ENCODE data around the gene PHLDB1.

PHLDB1 gene

DNA sequence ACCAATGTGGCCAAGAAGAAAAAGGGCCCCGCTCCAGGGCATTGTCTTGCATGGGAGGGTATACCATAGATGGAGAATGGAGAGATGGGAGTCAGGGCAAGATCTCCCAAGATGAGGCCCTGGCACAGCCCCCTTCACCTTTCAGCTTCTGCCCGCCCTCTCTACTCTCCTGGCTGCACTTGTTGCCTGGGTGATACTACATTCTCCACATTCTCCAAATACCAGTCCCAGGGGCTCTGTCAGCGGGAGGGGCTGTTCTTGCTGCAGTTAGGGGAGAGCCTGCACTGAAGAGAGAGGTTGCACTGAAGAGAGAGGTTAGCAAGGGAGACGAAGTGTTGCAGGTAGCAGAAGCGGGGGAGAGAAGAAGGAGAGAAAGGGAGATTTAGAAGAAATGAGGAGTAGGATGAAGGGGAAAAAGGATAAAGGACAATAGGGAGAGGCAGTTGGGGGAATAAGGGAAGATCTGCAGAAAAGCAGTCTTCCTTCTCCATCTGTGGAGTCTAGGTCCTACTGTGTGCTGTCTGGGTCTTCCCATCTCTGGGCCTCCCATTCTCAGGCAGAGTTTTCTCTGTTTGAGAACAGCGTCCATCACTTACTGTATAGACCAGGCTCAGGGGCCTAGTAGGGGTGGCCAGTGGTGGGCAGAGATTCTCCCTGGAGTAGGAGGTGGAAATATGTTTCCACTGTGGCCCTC, 8.0 kb downstream of the PHLDB1 start:
- H3K27me3 ChIP-seq (replicated peaks in 2 of 5; ENCODE audit: control insufficient read depth in 4 of 5, insufficient read depth in 5 of 5, low read length in 4 of 5) = peaks cover 0 to 19% (median 4%) of the 10 kb centered on the region in 5 experiments
- no peaks in the 10 kb centered on the region for H3K36me3 ChIP-seq (ENCODE audit: control insufficient read depth in 4 of 4, insufficient read depth in 4 of 4, low read length in 3 of 4)
- no peak overlapping the region for H3K4me3 ChIP-seq (ENCODE audit: control insufficient read depth in 1 of 7, extremely low read depth in 1 of 7, insufficient read depth in 4 of 7, low read depth in 2 of 7, low read length in 6 of 7)
- ChIA-PET POLR2A (no interaction called here), CTCF (interaction anchor here (12.0 kb wide), 1 partner anchor 21 kb away, joined by 133 read pairs; no protein-coding TSS in a partner anchor)
- no peak overlapping the region for H3K27ac ChIP-seq (ENCODE audit: insufficient read depth in 1 of 2, low read depth in 1 of 2, low read length in 2 of 2, poor library complexity in 1 of 2, severe bottlenecking in 2 of 2)
- WGBS (ENCODE audit: insufficient coverage) = 85% methylated on average over 3 of the region's 6 CpGs
- no peaks in the 10 kb centered on the region for H3K9me3 ChIP-seq (ENCODE audit: control extremely low read depth in 1 of 5, control insufficient read depth in 4 of 5, insufficient read depth in 2 of 5, low read depth in 1 of 5, low read length in 4 of 5)
- H3K4me1 ChIP-seq (ENCODE audit: control extremely low read depth in 1 of 4, control insufficient read depth in 4 of 4, insufficient read depth in 4 of 4, low read length in 3 of 4) = peaks cover 0 to 26% (median 17%) of the 10 kb centered on the region in 4 experiments
- no peak for DNase-seq

DNA sequence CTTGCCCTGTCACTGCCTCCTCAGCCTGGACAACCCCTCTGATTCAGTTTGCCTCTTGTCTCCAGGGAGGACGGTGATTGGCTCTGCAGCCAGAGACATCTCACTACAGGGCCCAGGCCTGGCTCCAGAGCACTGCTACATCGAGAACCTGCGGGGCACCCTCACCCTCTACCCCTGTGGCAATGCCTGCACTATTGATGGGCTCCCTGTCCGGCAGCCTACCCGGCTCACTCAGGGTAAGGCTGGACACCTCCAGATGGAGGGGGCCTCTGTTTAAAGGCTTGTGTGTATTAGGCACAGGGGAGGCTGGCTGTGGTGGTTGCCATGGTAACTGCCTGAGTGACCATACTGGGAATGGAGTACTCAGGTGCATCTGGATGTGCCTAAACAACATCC, 8.6 kb downstream of the PHLDB1 start:
- Histone ChIP-seq H3K36me3 (ENCODE audit: control insufficient read depth in 4 of 4, insufficient read depth in 4 of 4, low read length in 3 of 4) (no peaks in the 10 kb centered on the region), H3K27ac (ENCODE audit: insufficient read depth in 1 of 2, low read depth in 1 of 2, low read length in 2 of 2, poor library complexity in 1 of 2, severe bottlenecking in 2 of 2) (no peak overlapping the region)

DNA sequence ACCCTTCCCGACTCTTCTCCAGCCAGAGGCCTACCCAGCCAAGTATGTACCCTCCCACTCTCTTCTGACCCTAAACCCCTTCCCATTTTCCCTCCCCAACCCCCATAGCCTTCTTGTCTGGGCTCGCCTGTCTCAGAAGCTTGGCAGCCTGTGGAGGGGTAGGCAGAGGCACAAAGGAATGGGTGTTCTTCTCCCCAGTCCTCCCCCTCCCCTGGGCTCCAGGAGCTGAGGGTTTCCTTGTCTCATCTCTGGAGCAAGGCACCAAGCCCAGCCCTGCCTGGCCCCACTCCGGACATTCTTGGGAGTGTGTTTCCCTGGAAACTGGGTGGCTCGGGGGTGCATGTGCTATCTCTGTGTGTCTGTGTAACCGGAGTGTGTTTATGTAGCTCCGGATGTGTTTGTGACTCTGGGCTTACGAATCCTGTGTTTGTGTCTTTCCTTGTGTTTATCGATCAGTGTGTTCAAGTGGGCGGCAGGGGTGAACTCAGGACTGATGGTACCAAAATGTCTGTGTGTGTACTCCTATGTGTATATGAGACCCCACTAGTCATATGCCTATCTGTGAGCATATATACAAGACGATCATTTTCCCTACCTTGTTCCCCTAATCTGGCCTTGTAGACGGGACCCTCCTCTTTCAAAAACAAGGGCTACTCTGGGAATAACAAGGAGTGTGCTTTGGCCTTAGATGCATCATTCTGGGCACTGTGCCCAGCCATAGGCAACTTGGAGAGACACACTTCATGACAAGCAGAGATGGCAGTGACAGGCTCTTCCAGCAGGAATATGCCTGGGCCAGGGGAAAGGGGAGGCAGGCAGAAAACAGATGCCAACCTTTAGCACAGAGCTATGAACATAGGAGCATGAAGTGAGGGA, 10.9 kb downstream of the PHLDB1 start:
- no peak overlapping the region for H3K27ac ChIP-seq (ENCODE audit: insufficient read depth in 1 of 2, low read depth in 1 of 2, low read length in 2 of 2, poor library complexity in 1 of 2, severe bottlenecking in 2 of 2)
- no peak for DNase-seq
- H3K9me3 ChIP-seq (ENCODE audit: control extremely low read depth in 1 of 5, control insufficient read depth in 4 of 5, insufficient read depth in 2 of 5, low read depth in 1 of 5, low read length in 4 of 5) = no peaks in the 10 kb centered on the region
- no peaks in the 10 kb centered on the region for H3K27me3 ChIP-seq (replicated peaks in 2 of 5; ENCODE audit: control insufficient read depth in 4 of 5, insufficient read depth in 5 of 5, low read length in 4 of 5)
- peaks cover 0 to 23% (median 19%) of the 10 kb centered on the region in 4 experiments for H3K4me1 ChIP-seq (ENCODE audit: control extremely low read depth in 1 of 4, control insufficient read depth in 4 of 4, insufficient read depth in 4 of 4, low read length in 3 of 4)
- H3K4me3 ChIP-seq (ENCODE audit: control insufficient read depth in 1 of 7, extremely low read depth in 1 of 7, insufficient read depth in 4 of 7, low read depth in 2 of 7, low read length in 6 of 7) = no peak overlapping the region
- H3K36me3 ChIP-seq (ENCODE audit: control insufficient read depth in 4 of 4, insufficient read depth in 4 of 4, low read length in 3 of 4) = no peaks in the 10 kb centered on the region
- POLR2A ChIA-PET = no interaction called here
- WGBS (ENCODE audit: insufficient coverage) = 94% methylated on average over 6 of the region's 11 CpGs
- CTCF ChIA-PET = interaction anchor here (7.3 to 8.4 kb wide), 2 partner anchors 16 to 25 kb away, joined by 35 to 55 read pairs; no protein-coding TSS in a partner anchor

More for the DNA sequence above, 8.6 kb downstream of the PHLDB1 start:
- ChIA-PET POLR2A (no interaction called here), CTCF (no interaction called here)
- DNase-seq = no peak
- Histone ChIP-seq H3K4me1 (ENCODE audit: control extremely low read depth in 1 of 4, control insufficient read depth in 4 of 4, insufficient read depth in 4 of 4, low read length in 3 of 4) (peaks cover 0 to 28% (median 17%) of the 10 kb centered on the region in 4 experiments), H3K9me3 (ENCODE audit: control extremely low read depth in 1 of 5, control insufficient read depth in 4 of 5, insufficient read depth in 2 of 5, low read depth in 1 of 5, low read length in 4 of 5) (no peaks in the 10 kb centered on the region), H3K4me3 (ENCODE audit: control insufficient read depth in 1 of 7, extremely low read depth in 1 of 7, insufficient read depth in 4 of 7, low read depth in 2 of 7, low read length in 6 of 7) (no peak overlapping the region), H3K27me3 (replicated peaks in 2 of 5; ENCODE audit: control insufficient read depth in 4 of 5, insufficient read depth in 5 of 5, low read length in 4 of 5) (peaks cover 0 to 14% (median 2%) of the 10 kb centered on the region in 5 experiments)
- WGBS (ENCODE audit: insufficient coverage) = 95% methylated on average over 4 of the region's 5 CpGs

DNA sequence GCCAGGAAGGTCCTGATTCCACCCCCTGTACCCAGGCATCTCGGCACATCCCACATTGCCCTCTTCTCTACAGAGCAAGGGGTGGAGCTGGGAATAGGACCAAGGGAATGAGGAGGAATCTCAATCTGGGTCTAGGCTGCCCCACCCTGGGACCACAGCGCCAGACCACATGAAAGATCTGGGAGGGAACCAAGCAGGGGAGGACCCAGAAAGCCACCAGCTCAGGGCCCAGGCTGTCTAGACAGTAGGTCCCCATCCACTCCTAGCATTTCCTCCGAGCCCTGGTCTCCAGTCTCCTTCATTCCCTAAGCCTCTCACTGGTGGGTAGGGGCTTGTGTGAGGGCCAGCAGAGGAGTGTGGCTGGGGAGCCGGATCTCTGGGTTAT, 11.6 kb downstream of the PHLDB1 start:
- Histone ChIP-seq H3K36me3 (ENCODE audit: control insufficient read depth in 4 of 4, insufficient read depth in 4 of 4, low read length in 3 of 4) (no peaks in the 10 kb centered on the region), H3K27me3 (replicated peaks in 2 of 5; ENCODE audit: control insufficient read depth in 4 of 5, insufficient read depth in 5 of 5, low read length in 4 of 5) (no peaks in the 10 kb centered on the region), H3K4me1 (ENCODE audit: control extremely low read depth in 1 of 4, control insufficient read depth in 4 of 4, insufficient read depth in 4 of 4, low read length in 3 of 4) (peaks cover 0 to 23% (median 19%) of the 10 kb centered on the region in 4 experiments), H3K27ac (ENCODE audit: insufficient read depth in 1 of 2, low read depth in 1 of 2, low read length in 2 of 2, poor library complexity in 1 of 2, severe bottlenecking in 2 of 2) (no peak overlapping the region), H3K4me3 (ENCODE audit: control insufficient read depth in 1 of 7, extremely low read depth in 1 of 7, insufficient read depth in 4 of 7, low read depth in 2 of 7, low read length in 6 of 7) (no peak overlapping the region), H3K9me3 (ENCODE audit: control extremely low read depth in 1 of 5, control insufficient read depth in 4 of 5, insufficient read depth in 2 of 5, low read depth in 1 of 5, low read length in 4 of 5) (no peaks in the 10 kb centered on the region)
- ChIA-PET POLR2A (no interaction called here), CTCF (interaction anchor here (1.1 to 8.4 kb wide), 5 partner anchors 7 to 25 kb away, joined by 4 to 55 read pairs (median 31); no protein-coding TSS in a partner anchor)
- 100% methylated on average over 4 of the region's 4 CpGs for WGBS (ENCODE audit: insufficient coverage)
- no peak for DNase-seq

DNA sequence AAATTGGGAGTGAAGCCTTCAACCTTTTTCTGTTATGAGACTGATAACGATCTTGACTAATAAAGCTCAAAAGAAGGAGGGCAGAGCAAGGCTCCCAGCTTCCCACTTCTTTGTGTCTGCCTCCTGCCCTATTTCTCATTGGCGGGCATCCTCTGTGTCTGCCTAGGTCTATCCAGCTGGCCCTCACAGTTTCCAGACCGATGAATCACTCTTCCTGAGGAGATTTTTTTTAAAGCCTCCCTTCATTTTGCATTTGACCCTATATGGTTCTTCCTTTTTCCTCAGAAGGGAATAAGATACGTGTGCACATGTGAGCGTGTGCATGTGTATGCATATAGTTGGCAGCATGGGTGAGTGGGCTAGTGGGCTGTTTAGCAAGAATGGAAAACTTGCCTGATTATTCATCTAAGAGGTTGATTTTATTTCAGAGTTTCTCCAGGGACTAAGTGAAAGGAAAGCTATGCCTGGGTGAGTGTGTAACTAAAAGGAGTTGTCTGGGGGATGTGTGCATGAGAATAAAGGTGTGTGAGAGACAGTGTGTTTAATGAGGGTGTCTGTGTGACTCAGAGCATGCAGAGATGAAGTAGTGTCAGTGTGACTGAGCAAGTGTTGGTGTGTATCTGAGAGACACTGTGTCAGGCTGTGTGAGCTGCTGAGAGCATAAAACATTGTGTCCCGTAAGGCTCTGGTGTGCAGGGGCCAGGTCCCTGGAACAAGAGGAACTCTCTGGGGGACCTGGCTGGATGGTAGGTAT, 12.2 kb downstream of the PHLDB1 start:
- Histone ChIP-seq H3K4me3 (ENCODE audit: control insufficient read depth in 1 of 7, extremely low read depth in 1 of 7, insufficient read depth in 4 of 7, low read depth in 2 of 7, low read length in 6 of 7) (no peak overlapping the region), H3K27me3 (replicated peaks in 2 of 5; ENCODE audit: control insufficient read depth in 4 of 5, insufficient read depth in 5 of 5, low read length in 4 of 5) (no peaks in the 10 kb centered on the region), H3K4me1 (ENCODE audit: control extremely low read depth in 1 of 4, control insufficient read depth in 4 of 4, insufficient read depth in 4 of 4, low read length in 3 of 4) (peaks cover 0 to 23% (median 19%) of the 10 kb centered on the region in 4 experiments), H3K9me3 (ENCODE audit: control extremely low read depth in 1 of 5, control insufficient read depth in 4 of 5, insufficient read depth in 2 of 5, low read depth in 1 of 5, low read length in 4 of 5) (no peaks in the 10 kb centered on the region), H3K27ac (ENCODE audit: insufficient read depth in 1 of 2, low read depth in 1 of 2, low read length in 2 of 2, poor library complexity in 1 of 2, severe bottlenecking in 2 of 2) (no peak overlapping the region), H3K36me3 (ENCODE audit: control insufficient read depth in 4 of 4, insufficient read depth in 4 of 4, low read length in 3 of 4) (no peaks in the 10 kb centered on the region)
- DNase-seq = peak in 2 of 3 donors; percentile 40 to 49
- CTCF ChIA-PET = interaction anchor here (1.1 to 8.4 kb wide), 5 partner anchors 7 to 26 kb away, joined by 4 to 55 read pairs (median 31); no protein-coding TSS in a partner anchor
- 100% methylated on average over 4 of the region's 6 CpGs for WGBS (ENCODE audit: insufficient coverage)
- POLR2A ChIA-PET = interaction anchor here (0.6 kb wide), 1 partner anchor 12 kb away, joined by 3 read pairs; the partner anchor contains the start of gene PHLDB1

DNA sequence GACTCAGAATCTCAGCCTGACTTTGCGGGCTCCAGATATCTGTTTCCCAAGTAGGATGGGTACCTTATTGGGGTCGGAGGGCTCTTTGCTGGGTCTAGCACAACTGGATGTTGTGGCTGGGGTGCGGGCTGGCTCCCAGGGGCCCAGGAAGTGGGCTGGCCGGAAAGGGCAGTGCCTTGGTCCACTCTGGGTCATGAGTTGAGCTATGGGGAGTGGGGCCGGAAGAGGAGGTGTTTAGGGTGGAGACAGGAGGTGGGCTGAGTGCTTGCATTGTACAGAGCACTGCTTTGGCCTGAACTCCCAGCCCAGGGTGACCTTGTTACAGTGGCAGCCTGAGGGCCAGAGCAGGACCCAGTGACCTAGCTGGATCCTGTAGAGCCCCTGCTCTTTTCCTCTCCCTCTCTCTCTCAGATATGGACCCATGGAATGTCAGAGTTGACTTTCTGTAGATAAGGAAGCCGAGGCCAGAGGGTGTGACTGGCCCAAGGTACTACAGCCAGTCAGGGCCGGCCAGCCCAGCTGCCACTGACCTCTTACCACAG, 13.2 kb downstream of the PHLDB1 start:
- ChIA-PET CTCF (interaction anchor here (1.1 to 8.4 kb wide), 6 partner anchors 8 to 36 kb away, joined by 4 to 55 read pairs (median 18); no protein-coding TSS in a partner anchor), POLR2A (no interaction called here)
- Histone ChIP-seq H3K4me1 (ENCODE audit: control extremely low read depth in 1 of 4, control insufficient read depth in 4 of 4, insufficient read depth in 4 of 4, low read length in 3 of 4) (peaks cover 0 to 23% (median 19%) of the 10 kb centered on the region in 4 experiments), H3K27me3 (replicated peaks in 2 of 5; ENCODE audit: control insufficient read depth in 4 of 5, insufficient read depth in 5 of 5, low read length in 4 of 5) (no peaks in the 10 kb centered on the region), H3K4me3 (ENCODE audit: control insufficient read depth in 1 of 7, extremely low read depth in 1 of 7, insufficient read depth in 4 of 7, low read depth in 2 of 7, low read length in 6 of 7) (peak overlapping the region; percentile 20 to 74 (median 40)), H3K36me3 (ENCODE audit: control insufficient read depth in 4 of 4, insufficient read depth in 4 of 4, low read length in 3 of 4) (no peaks in the 10 kb centered on the region), H3K27ac (ENCODE audit: insufficient read depth in 1 of 2, low read depth in 1 of 2, low read length in 2 of 2, poor library complexity in 1 of 2, severe bottlenecking in 2 of 2) (no peak overlapping the region), H3K9me3 (ENCODE audit: control extremely low read depth in 1 of 5, control insufficient read depth in 4 of 5, insufficient read depth in 2 of 5, low read depth in 1 of 5, low read length in 4 of 5) (no peaks in the 10 kb centered on the region)
- WGBS (ENCODE audit: insufficient coverage) = 70% methylated on average over 7 of the region's 7 CpGs
- no peak for DNase-seq
